Dermis blood vessel endothelial cell (primary cell): ENCODE data around the gene GAST. TPM values are rescaled to one million over a fixed set of nuclear protein-coding genes. Genes with fewer than 3 reads are reported as not detected.

Experiments used
- DNase-seq: peaks from one replicate; pipeline ENCODE4 v3.0.0; 2010
- total RNA-seq: library from RNA; depleted of rRNA; stranded (reverse); fragments of >200 nt; gene quantifications from 2 replicates; pipeline ENCODE4 v1.2.3, GENCODE V29; 2014

Gene GAST
- total RNA-seq, 1 donor from 2014 or later: not detected

GRCh38 chr17:41748275-41748674, 36.1 kb downstream of the GAST start:
- DNase-seq: no peak

GRCh38 chr17:41750862-41751261, 38.7 kb downstream of the GAST start:
- no peak for DNase-seq

- no peak for DNase-seq
Observed at GRCh38 chr17:41751288-41751687, 39.2 kb downstream of the GAST start.

- DNase-seq: no peak
Observed at GRCh38 chr17:41754066-41754465, 41.9 kb downstream of the GAST start.

GRCh38 chr17:41758601-41759000, 46.5 kb downstream of the GAST start:
- DNase-seq: no peak

GRCh38 chr17:41760878-41761277, 48.7 kb downstream of the GAST start:
- no peak for DNase-seq

- DNase-seq: no peak
Observed at GRCh38 chr17:41762391-41762790, 50.3 kb downstream of the GAST start.

- no peak for DNase-seq
Observed at GRCh38 chr17:41762841-41763240, 50.7 kb downstream of the GAST start.

- no peak for DNase-seq
Observed at GRCh38 chr17:41763327-41763726, 51.2 kb downstream of the GAST start.

Other genes with a start within 250 kb of the GAST start
- not detected in 2 replicates for gene KRT32, start 244.9 kb upstream of the GAST start, total RNA-seq
- gene KRT35, start 231.2 kb upstream of the GAST start, total RNA-seq: not detected in 2 replicates
- 0.14 and 0.17 TPM in 2 replicates for gene KRT36, start 222.4 kb upstream of the GAST start, total RNA-seq
- gene KRT13, start 206.7 kb upstream of the GAST start, total RNA-seq: not detected in 2 replicates
- 0.51 TPM in 2 replicates for gene KRT15, start 193.4 kb upstream of the GAST start, total RNA-seq
- gene KRT19, start 184.0 kb upstream of the GAST start, total RNA-seq: 10.7 and 10.9 TPM in 2 replicates
- not detected in 2 replicates for gene KRT9, start 140.3 kb upstream of the GAST start, total RNA-seq
- gene KRT14, start 125.4 kb upstream of the GAST start, total RNA-seq: 0.05 and 0.85 TPM in 2 replicates
- 0.28 and 0.51 TPM in 2 replicates for gene KRT16, start 99.6 kb upstream of the GAST start, total RNA-seq
- gene KRT17, start 87.8 kb upstream of the GAST start, total RNA-seq: 2.0 and 3.7 TPM in 2 replicates
- gene EIF1, start 23.4 kb upstream of the GAST start, total RNA-seq: 93.3 and 128 TPM in 2 replicates
- 0.23 and 0.68 TPM in 2 replicates for gene HAP1, start 22.3 kb downstream of the GAST start, total RNA-seq
- gene JUP, start 74.4 kb downstream of the GAST start, total RNA-seq: 416 and 862 TPM in 2 replicates
- 65.4 and 79.3 TPM in 2 replicates for gene P3H4, start 99.6 kb downstream of the GAST start, total RNA-seq
- gene FKBP10, start 100.7 kb downstream of the GAST start, total RNA-seq: 186 and 244 TPM in 2 replicates
- gene NT5C3B, start 123.9 kb downstream of the GAST start, total RNA-seq: 53.0 and 102 TPM in 2 replicates
- 0.05 TPM in 1 of 2 replicates, not detected in the other for gene KLHL10, start 125.5 kb downstream of the GAST start, total RNA-seq
- gene KLHL11, start 153.1 kb downstream of the GAST start, total RNA-seq: 35.7 and 41.2 TPM in 2 replicates
- 195 and 384 TPM in 2 replicates for gene ACLY, start 206.6 kb downstream of the GAST start, total RNA-seq
- 0.28 and 0.34 TPM in 2 replicates for gene ODAD4, start 218.3 kb downstream of the GAST start, total RNA-seq